Fibroblast of peridontal ligament (primary cell): ENCODE data around the gene DCAF10.
A peak's percentile ranks its signal among the peaks of the same experiment; 100 is the strongest.
"Not testable (repeated sequence)": the region's sequence is repeated elsewhere in the genome, so short reads cannot be mapped to it uniquely, and the experiment has no call there.

Experiments
- DNase-seq: peaks from one replicate; pipeline ENCODE4 v3.0.0-alpha.2; 2010; ENCODE audit errors: extremely low read depth

Gene DCAF10

DNA sequence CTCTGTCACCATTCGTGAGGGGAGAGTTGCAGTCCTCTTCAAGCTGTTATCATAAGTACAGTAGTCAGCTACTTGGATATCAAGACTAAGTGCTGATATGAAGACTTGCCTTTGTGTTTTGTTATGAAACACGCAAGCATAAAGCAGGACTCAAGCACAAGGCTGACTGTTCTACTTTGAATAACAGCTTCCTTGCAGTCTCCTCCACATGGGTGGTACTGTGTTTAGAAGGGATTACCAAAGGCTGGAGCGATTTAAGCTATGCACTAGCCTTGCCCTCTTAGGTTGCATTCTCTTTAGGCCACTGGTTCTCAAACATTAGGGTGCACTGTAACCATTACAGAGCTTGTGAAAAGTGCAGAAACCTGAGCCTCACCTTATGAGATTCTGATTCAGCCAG, 61.9 kb downstream of the DCAF10 start:
- no peak for DNase-seq

DNA sequence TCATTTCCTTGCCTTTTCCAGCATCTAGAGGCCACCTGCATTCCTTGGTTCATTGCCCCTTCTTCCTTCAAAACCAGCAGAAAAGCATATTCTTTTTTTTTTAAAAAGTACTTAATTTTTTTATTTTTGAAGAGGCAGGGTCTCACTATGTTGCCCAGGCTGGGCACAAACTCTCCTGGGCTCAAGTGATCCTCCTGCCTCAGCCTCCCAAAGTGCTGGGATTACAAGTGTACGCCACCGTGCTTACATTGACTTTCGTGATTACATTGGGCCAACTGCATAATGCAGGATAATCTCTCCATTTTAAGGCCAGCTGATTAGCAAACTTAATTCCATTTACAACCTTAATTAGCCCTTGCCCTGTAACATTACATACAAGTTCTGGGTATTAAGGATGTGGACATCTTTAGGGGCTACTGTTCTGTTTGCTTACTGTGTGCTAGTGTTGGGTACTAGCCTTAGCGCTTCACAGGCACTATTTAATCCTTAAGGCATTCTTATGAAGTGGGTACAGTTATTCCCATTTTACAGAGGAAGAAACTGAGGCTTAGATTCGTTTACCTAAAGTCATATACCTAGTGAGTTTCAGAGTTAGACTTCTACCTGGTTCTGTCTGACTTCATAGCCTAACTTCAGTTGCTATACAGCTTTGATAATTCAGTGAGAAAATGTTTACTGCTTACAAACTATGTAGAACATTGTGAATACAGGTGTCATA, 69.6 kb downstream of the DCAF10 start:
- no peak for DNase-seq

DNA sequence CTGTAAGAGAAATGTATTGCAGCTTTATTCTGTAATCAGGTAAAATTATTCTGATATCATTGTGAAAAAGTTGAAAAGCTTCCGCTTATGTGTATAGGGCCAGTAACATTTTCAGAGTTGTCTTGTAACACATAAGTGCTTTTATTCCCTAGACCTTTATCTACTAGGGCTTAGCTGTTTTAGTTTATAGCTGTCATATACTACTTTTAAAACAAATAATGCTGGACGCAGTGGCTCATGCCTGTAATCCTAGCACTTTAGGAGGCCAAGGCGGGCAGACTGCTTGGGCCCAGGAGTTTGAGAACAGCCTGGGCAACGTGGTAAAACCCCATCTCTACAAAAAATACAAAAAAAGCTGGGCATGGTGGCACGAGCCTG, 70.2 kb downstream of the DCAF10 start:
- DNase-seq, result no peak

DNA sequence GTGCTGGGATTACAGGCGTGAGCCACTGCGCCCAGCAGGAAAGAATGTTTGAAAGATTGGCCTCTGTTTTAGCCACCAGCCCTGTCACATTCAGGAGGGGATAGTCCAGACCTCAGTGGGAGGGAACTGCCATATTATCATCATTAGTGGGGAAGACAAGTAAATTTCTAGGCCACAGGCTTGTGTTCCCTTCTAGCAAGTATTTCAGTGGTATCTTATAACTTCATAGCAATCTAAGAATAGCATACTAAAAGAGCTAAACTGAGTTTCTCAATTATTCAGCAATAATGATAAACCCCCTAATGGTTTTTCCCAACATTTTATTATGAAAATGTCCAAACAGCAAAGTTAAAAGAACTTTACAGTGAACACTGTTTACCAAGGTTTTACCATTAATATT, 73.4 kb downstream of the DCAF10 start:
- DNase-seq, result no peak

DNA sequence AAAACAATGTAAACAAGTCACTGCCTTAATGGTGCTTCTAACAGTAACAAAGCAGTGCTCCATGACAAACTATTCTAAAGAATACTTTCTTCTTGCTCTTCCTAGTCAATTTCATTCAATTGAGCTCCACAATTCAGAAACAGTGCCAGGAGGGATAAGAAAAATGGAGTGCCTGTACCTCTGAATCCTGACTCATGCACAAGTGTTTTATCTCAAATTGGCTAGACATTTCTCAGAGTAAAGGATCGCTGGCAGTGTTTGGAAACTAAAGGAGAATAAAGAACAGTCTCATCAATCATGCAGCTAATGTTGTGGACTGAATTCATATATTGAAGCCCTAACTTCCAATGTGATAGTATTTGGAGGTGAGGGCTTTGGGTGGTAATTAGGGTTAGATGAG, 75.8 kb downstream of the DCAF10 start:
- no peak for DNase-seq

DNA sequence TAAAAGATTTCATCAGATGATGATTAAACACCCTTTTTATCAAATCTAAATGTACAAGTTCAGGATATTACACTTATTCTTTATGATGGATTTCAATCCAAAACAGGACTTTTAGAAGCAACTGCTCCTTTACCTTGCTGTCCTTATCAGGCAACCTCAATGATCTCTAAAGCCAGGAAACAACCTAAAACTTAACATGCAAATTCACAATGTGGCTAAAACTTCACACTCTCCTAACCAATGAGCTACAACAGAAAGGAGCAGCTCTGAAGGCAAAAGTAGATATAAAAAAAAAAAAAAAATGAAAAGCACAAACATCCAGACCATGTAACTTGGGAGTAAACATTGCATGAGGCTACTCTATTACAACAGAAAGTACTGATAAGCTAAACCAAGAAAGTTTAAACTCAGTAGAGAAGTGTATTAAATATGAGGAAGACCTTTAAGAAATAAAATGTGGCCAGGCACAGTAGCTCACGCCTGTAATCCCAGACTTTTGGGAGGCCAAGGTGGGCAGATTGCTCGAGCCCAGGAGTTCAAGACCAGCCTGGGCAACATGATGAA, 80.4 kb downstream of the DCAF10 start:
- no peak for DNase-seq

DNA sequence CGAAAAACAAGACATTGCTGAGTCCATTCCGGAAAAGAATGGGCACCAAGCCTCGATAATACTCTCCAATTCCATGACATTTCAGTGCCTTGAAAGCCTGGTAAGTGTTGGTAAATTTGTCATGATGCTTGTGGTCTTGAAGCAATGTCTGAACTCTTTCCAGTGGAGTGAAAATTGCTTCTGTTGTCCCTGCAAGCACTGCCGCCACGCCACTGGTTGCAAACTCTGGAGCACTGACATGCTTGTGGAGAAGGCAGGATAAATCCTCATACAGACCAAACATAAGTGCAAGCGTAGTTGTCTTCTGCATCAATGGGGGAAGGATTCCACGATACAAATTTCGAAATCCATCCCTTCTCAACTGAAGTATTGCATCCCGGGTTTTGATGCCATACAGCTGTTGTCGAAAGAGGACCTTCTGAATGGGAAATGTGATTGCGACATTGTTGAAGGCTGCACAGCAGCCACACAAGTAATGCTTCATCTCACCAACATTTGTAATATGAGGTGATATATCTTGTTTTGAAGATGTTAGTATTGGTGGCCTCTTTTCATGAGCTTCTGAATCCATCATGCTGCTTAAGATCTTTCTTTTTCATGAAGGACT, 87.5 kb downstream of the DCAF10 start:
- DNase-seq, result peak; percentile 12

DNA sequence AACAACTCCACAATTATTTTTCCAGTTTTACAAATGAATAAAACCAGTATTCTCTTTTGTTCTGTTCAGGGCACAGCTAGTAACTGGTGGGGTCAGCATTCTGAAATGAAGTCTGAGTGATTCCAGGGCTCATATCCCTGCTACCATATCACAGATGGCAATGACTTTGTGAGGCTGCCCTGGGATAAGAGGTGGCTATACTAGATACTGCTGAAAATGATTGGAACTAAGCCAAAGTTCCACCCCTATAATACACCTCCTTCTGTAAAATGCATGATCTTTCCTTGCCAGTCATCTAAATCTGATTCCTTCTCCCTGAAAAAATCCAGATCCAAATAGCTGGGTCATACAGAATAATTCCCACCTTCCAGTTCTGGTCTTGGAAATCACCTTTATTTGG, 88.9 kb downstream of the DCAF10 start:
- no peak for DNase-seq

DNA sequence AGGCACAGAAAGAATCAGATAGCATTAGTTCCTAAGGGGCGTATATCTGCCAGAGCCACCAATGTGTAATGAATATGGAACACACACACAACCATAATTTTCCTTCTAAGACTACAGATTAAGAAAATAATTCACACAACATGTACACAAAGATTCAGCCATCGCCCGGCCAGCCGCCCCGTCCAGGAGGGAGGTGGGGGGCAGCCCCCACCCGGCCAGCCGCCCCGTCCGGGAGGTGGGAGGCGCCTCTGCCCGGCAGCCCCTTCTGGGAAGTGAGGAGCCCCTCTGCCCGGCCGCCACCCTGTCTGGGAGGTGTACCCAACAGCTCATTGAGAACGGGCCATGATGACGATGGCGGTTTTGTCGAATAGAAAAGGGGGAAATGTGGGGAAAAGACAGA, 90.4 kb downstream of the DCAF10 start:
- DNase-seq, result not testable (repeated sequence)

DNA sequence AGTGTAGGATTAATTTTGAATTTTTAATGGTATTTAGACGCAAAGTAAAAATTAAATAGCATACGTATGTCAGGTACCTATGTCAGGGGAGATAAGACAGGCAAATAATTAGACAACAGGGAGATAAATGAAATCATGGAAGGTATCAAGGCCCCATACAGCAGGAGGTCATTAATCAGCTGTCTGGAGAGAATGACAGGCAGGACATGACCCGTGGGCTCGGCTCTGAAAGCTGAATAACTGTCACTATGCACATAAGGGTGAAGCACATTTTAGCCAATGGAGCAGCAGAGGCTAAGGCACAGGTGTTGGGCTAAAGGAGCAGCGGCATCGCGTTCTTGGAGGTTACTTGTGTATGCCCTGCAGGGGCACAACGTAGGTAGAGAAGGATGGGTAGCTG, 91.5 kb downstream of the DCAF10 start:
- DNase-seq, result no peak

DNA sequence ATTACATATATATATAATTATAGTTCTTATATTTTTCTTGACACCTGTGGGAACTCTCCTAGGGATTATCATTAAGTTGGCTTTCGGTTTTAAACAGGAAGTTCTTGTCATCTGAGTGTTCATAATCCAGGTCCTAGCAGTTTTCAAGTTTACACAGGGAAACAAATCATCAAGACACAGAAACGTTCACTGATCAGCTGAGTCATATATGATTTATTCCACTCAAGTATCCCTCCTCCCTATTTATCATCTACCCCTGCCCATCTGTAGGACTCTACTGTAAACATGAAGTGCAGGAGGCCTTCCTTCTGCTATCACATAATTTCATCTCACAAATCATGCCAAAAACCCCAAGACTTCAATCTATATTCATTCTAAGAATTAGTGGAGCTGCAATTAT, 97.1 kb downstream of the DCAF10 start:
- no peak for DNase-seq

DNA sequence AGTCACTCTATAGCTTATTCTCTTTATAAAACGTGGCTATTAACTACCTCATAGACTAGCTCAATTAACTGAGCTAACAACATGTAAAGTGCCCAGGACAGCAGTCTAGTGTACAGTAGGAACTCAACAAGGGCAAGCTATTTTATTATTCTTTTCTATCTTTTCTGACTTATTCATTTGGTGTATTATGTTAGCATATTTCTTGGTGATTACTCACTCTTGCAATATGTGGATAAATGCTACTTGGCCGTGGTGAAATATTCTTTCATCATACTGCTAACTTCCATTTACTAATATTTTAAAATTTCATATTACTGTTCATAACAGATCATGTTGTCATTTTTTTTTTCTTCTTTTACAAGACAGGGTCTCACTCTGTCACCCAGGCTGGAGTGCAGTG, 98.4 kb downstream of the DCAF10 start:
- DNase-seq, result peak; percentile 78

DNA sequence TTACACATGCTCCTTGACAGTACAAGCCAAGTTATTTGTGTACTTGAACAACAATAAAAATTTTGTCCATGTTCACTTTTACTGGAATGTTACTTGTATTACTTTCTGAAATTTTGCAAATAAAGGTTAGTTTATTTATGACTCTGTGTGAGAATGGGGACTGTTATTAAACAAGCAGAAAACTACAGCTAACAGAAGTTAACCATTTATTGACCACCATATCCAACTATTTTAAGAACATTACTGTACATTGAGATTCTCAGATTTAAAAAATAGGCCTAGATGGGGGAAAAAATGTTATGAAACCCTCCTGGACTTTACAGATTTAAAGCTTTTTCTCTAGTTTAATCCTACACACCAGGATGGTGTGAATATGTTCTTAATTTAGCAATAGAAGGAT, 101.5 kb downstream of the DCAF10 start:
- no peak for DNase-seq

DNA sequence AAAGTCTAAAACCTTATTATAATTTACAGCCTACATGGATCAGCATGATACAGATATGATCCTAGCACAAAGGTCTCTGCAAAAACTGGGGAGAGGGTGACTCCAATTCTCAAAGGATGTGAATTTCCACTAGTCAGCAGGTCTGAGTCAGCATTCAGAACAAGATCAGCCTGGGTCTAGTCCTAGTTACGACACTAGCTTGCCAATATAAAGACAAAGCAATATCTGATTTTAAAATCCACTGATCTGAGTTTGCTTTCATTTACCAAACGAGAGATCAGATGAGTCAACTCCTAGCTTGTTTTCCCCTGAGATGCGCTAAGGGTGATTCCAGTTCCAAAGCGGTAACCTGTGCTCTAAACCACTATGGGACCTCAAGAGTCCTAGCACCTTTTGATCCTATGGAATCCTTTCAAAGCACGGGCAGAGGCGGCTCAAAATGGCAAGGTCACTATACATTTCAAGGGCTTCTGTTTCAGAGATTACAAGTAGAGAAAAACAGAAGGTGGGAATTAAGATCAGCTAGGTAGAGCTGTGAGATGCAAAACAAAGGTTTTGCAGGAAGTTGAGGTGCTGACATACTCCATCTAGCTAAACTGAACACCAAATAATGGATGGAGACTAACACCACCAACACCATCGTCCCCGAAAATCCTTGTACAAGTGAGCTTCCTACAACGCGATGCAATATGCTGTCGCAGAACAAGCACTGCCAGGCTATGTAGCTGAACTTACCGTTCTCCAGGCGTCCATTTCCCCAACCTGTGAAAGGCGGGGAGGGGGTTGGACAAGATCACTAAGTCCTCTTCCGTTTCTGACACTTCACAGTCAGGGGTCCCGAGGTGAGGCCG, 102.4 kb downstream of the DCAF10 start:
- DNase-seq, result peak; percentile 54

DNA sequence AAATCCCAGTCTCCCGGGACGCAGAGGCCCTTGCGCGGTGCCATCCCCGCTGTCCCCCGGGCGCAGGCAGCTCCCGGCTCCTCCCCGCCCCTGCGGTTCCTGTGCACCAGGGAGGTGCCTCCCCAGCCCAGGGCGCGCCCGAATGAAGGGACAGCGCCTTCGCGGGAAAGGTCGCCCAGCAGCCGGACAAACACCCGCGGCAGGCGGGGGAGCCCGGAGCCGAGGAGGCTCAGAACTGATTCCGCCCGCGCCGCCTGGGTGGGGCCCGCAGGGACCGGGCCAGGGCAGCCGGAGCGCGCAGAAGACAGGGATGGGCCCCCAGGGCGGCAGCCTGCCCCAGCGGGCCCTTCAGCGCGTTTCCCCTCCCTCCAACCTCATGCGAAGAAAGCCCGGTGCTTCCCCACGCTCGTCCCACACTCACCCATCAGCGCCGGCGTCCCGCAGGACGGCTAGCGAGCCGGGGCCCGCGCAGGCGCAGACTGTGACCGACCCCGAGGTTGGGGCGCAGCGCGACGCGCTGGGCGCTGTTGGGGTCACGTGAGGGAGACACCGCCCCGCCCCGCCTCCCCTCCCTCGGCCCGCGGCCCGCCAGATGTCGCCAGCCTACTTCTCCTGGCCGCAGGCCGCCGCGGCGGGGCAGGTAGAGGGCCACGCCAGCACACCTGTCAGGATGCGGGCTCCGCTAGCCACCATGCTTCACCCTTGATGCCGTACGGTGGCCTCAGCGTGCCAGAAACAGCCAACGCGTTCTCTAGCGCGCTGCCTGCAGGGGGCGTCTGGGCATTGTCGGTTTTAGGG, 103.2 kb downstream of the DCAF10 start, which contains the start of gene SLC25A51:
SLC25A51 (minus strand) TSS at position 481 of the 798 bp plus-strand sequence. CDS start 15,577 bp downstream, outside the sequence.
- DNase-seq, result peak; percentile 92

DNA sequence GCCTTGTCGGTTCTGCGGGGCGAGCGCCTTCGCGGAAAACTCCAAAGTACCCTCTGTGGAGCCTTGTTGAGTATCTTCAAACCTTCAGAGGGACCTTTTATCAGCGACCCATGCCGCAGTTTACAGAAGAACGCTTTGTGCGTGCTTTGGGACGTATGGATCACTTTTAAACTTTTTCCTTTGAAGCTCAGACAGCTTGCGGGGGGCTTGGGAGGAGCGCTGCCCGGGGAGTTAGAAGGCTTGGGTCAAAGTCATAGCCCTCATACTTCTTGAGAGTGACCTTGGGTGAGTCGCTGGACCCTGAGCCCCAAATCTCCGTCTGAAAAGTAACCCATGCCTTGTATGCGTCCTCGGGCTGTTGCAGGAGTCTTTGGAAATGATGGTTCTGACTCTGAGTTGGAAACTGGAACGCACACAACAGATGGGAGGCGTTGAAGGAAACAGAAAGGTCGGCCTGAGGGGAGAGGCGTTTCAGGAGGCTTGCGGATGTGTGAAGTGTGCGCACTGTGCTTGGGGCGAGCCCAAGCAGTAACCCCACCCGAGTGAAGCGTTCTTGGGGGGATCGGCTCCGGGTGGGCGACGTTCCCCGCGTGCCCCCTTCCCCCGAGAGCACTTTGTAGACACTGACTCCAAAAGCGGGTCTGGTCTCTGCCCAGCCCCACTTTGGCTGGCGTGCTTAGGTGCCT, 104.0 kb downstream of the DCAF10 start:
- peak; percentile 67 for DNase-seq

DNA sequence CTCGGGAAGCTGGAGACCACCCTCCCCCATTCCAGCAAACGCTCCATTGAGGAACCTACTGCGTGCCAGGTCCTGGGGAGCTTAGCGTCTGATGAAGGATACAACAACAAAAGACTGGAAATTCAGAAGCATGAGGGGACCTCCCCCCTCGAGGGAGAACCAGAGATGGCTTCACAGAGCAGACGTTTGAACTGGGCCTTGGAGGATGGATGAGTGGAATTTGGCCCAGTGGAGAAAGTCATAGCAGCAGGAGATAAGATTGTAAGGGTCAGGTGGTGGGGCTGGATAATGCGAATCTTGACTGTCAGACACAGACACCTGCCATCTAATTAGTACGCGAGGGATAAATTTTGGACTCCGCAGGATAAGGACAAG, 104.5 kb downstream of the DCAF10 start:
- DNase-seq, result no peak

DNA sequence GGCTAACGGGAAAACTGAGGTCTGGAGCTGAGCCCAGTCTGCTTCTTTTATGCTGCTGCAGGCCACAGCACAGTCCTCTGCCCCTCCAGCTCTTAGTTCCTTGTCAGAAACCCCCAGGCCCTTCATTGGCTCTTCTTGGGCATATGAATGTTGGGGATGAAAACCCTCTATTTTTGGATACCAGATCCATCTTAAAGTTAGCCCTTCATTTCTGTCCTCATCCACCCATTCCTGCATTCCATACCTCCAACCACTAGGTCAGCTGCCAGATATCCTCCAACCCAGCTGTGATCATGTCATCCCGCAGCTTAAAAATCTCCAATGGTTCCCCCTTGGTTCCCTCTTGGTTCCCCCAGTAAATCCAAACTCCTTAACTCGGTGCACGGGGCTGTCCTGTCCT, 105.2 kb downstream of the DCAF10 start:
- DNase-seq, result no peak

DNA sequence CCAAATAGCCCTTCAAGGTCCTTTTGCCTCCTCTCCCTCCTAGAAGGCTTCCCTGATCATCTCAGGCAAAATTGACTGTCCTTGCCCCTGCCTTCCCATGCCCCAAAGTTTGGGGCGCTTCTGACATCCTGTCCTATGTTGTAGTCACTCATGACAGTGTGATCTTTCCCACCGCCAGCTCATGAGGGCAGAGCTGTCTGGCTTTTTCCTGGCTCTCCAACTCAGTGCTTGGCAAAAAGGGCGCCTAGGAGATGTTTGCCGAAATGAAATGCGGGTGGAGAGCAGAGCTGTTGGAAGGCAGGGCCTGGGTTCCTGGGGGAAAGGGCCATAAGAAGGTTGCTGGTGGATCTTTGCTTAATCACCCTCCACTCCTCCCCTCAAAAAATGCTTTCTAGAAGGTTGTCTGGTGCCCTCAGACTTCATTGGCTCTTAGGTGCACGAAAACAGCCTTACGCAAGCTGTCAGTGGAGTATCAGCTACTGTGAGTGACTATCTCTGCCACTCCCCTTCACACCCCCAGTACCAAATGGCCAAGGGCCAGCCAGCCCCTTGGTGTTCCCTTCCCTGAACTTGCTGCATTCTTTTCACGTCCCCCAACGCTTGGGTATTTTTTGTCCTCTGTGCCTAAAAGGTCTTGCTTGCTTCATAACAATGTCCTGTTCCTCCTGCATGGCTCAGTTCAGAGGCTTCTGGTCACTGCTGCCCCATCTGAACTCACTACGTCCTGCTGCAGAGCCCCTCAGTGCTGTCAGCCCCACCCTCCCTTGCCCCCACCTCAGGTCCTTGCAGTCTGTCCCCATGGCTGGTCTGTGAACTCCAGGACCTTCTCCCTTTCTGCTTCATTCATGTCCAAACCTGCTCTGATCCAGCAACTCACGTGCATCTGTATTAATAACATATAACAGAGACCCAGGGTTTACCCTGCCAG, 106.0 kb downstream of the DCAF10 start:
- DNase-seq, result no peak

DNA sequence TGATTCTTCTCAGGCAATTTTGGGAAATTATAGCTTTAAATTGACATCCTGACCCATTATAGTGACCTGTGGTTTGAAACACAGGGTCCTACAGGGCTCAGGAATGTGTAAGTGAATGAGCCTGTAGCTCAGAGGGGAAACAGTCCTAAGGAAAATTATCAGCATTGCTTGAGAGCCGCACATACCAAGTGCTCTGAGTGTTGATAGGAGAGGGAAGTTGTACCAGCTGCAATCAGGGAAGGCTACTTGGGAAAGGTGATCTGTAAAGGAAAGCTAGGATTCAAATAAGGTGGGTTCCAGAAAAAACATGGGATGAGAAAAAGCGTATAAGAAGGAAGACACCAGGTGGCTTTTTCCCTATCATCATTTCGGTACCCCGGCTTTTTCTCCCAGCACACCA, 107.7 kb downstream of the DCAF10 start:
- no peak for DNase-seq
